ENCODE measurements around the gene GAS2. TPM values are rescaled to one million over a fixed set of nuclear protein-coding genes. Genes with fewer than 3 reads are reported as not detected.
"Not testable (repeated sequence)": the region's sequence is repeated elsewhere in the genome, so short reads cannot be mapped to it uniquely, and the experiment has no call there.

The GAS2 gene
- total and polyA plus RNA-seq, 2 donors from 2014 or later: 4.5 to 6.8 TPM

- intact Hi-C loops (cut with DNase I): no loop called here
- Histone ChIP-seq H3K9me3 (ENCODE audit: control insufficient read depth in 2 of 3, insufficient read depth in 1 of 3, low read length in 3 of 3) (no peaks in the 10 kb centered on the region), H3K27ac (ENCODE audit: low read depth in 2 of 2, low read length in 2 of 2) (no peak overlapping the region), H3K36me3 (ENCODE audit: control insufficient read depth in 2 of 3, insufficient read depth in 3 of 3, low read length in 3 of 3) (no peaks in the 10 kb centered on the region), H3K4me1 (ENCODE audit: control insufficient read depth in 2 of 3, insufficient read depth in 2 of 3, low read depth in 1 of 3, low read length in 3 of 3) (no peaks in the 10 kb centered on the region), H3K4me3 (ENCODE audit: low read length in 3 of 3) (no peak overlapping the region), H3K27me3 (ENCODE audit: control insufficient read depth, insufficient read depth, low read length) (no peaks in the 10 kb centered on the region), H3K9ac (ENCODE audit: low read length in 3 of 3) (no peak overlapping the region)
- TF ChIP-seq CTCF (IDR thresholded peaks at IDR 0.05; ENCODE audit: borderline replicate concordance, extremely low read depth, insufficient read depth): no peak
- no peak for DNase-seq
- FAIRE-seq: no peak
Measured at GRCh38 chr11:22640862-22641261, 25.5 kb upstream of the GAS2 start.

- no peak for FAIRE-seq
- intact Hi-C loops (cut with DNase I): no loop called here
- no peaks in the 10 kb centered on the region for H3K9me3 ChIP-seq (ENCODE audit: control insufficient read depth in 2 of 3, insufficient read depth in 1 of 3, low read length in 3 of 3)
Measured at GRCh38 chr11:22641559-22641958, 24.9 kb upstream of the GAS2 start.

GRCh38 chr11:22652346-22652745 is 14.1 kb upstream of the GAS2 start:
- intact Hi-C loops (cut with DNase I); FAIRE-seq; H3K4me1 ChIP-seq (ENCODE audit: control insufficient read depth in 2 of 3, insufficient read depth in 2 of 3, low read depth in 1 of 3, low read length in 3 of 3); H3K4me3 ChIP-seq (ENCODE audit: low read length in 3 of 3); H3K9ac ChIP-seq (ENCODE audit: low read length in 3 of 3); DNase-seq; H3K27me3 ChIP-seq (ENCODE audit: control insufficient read depth, insufficient read depth, low read length); H3K9me3 ChIP-seq (ENCODE audit: control insufficient read depth in 2 of 3, insufficient read depth in 1 of 3, low read length in 3 of 3); H3K36me3 ChIP-seq (ENCODE audit: control insufficient read depth in 2 of 3, insufficient read depth in 3 of 3, low read length in 3 of 3); H3K27ac ChIP-seq (ENCODE audit: low read depth in 2 of 2, low read length in 2 of 2): not testable (repeated sequence)

More at GRCh38 chr11:22641559-22641958, 24.9 kb upstream of the GAS2 start:
- no peak for TF ChIP-seq CTCF (IDR thresholded peaks at IDR 0.05; ENCODE audit: borderline replicate concordance, extremely low read depth, insufficient read depth)
- Histone ChIP-seq H3K9ac (ENCODE audit: low read length in 3 of 3) (no peak overlapping the region), H3K27ac (ENCODE audit: low read depth in 2 of 2, low read length in 2 of 2) (no peak overlapping the region), H3K36me3 (ENCODE audit: control insufficient read depth in 2 of 3, insufficient read depth in 3 of 3, low read length in 3 of 3) (no peaks in the 10 kb centered on the region), H3K27me3 (ENCODE audit: control insufficient read depth, insufficient read depth, low read length) (no peaks in the 10 kb centered on the region), H3K4me3 (ENCODE audit: low read length in 3 of 3) (no peak overlapping the region), H3K4me1 (ENCODE audit: control insufficient read depth in 2 of 3, insufficient read depth in 2 of 3, low read depth in 1 of 3, low read length in 3 of 3) (no peaks in the 10 kb centered on the region)
- no peak for DNase-seq

GRCh38 chr11:22656130-22656529 is 10.3 kb upstream of the GAS2 start:
- TF ChIP-seq CTCF (IDR thresholded peaks at IDR 0.05; ENCODE audit: borderline replicate concordance, extremely low read depth, insufficient read depth): no peak
- FAIRE-seq: no peak
- no peaks in the 10 kb centered on the region for H3K4me1 ChIP-seq (ENCODE audit: control insufficient read depth in 2 of 3, insufficient read depth in 2 of 3, low read depth in 1 of 3, low read length in 3 of 3)

More at GRCh38 chr11:22656130-22656529, 10.3 kb upstream of the GAS2 start:
- Histone ChIP-seq H3K9ac (ENCODE audit: low read length in 3 of 3) (no peak overlapping the region), H3K27me3 (ENCODE audit: control insufficient read depth, insufficient read depth, low read length) (no peaks in the 10 kb centered on the region), H3K4me3 (ENCODE audit: low read length in 3 of 3) (no peak overlapping the region), H3K36me3 (ENCODE audit: control insufficient read depth in 2 of 3, insufficient read depth in 3 of 3, low read length in 3 of 3) (no peaks in the 10 kb centered on the region), H3K27ac (ENCODE audit: low read depth in 2 of 2, low read length in 2 of 2) (no peak overlapping the region), H3K9me3 (ENCODE audit: control insufficient read depth in 2 of 3, insufficient read depth in 1 of 3, low read length in 3 of 3) (no peaks in the 10 kb centered on the region)
- no peak for DNase-seq
- intact Hi-C loops (cut with DNase I): no loop called here
